Mononuclear cell (primary cell): Measurements from ENCODE around the gene ALX3. TPM values are rescaled to one million over a fixed set of nuclear protein-coding genes. Genes with fewer than 3 reads are reported as not detected.

Experiments
- H3K27me3 ChIP-seq: 2 replicates; pipeline ENCODE4 v1.6.0; 2011; ENCODE audit warnings: low read length, control low read depth; ENCODE audit not compliant: insufficient read depth
- H3K4me1 ChIP-seq: 2 replicates; pipeline ENCODE4 v1.5.1; 2011; ENCODE audit warnings: mild to moderate bottlenecking, low read length, control low read depth; ENCODE audit not compliant: insufficient read depth
- H3K4me3 ChIP-seq: 2 replicates; pipeline ENCODE4 v1.5.1; 2011; ENCODE audit warnings: mild to moderate bottlenecking, low read length, moderate library complexity
- H3K9me3 ChIP-seq: 2 replicates; pipeline ENCODE4 v1.5.1; 2011; ENCODE audit warnings: low read depth, mild to moderate bottlenecking, control low read depth, low read length
- total RNA-seq: library from RNA; depleted of rRNA; stranded (reverse); fragments of >200 nt; gene quantifications from one replicate; pipeline ENCODE4 v1.2.3, GENCODE V29; 2012

The ALX3 gene
- total RNA-seq, 1 donor: not detected

- H3K4me3 ChIP-seq: no peak overlapping the region
- no peaks in the 10 kb centered on the region for H3K9me3 ChIP-seq
- H3K27me3 ChIP-seq: no peaks in the 10 kb centered on the region
Measured at GRCh38 chr1:110019770-110020169, 50.7 kb downstream of the ALX3 start.

GRCh38 chr1:110018396-110018795 is 52.1 kb downstream of the ALX3 start:
- Histone ChIP-seq H3K4me1 (no peaks in the 10 kb centered on the region), H3K4me3 (no peak overlapping the region), H3K9me3 (no peaks in the 10 kb centered on the region), H3K27me3 (no peaks in the 10 kb centered on the region)

More at GRCh38 chr1:110019770-110020169, 50.7 kb downstream of the ALX3 start:
- no peaks in the 10 kb centered on the region for H3K4me1 ChIP-seq

GRCh38 chr1:110017792-110018191 is 52.7 kb downstream of the ALX3 start:
- Histone ChIP-seq H3K9me3 (no peaks in the 10 kb centered on the region), H3K4me1 (no peaks in the 10 kb centered on the region), H3K4me3 (no peak overlapping the region), H3K27me3 (no peaks in the 10 kb centered on the region)

GRCh38 chr1:110012100-110012780 is 58.2 kb downstream of the ALX3 start:
- Histone ChIP-seq H3K27me3 (no peaks in the 10 kb centered on the region), H3K4me1 (peaks cover 17% of the 10 kb centered on the region), H3K4me3 (no peak overlapping the region), H3K9me3 (no peaks in the 10 kb centered on the region)

GRCh38 chr1:110011527-110012041 is 58.9 kb downstream of the ALX3 start:
- peaks cover 17% of the 10 kb centered on the region for H3K4me1 ChIP-seq
- no peaks in the 10 kb centered on the region for H3K27me3 ChIP-seq
- H3K9me3 ChIP-seq: no peaks in the 10 kb centered on the region
- H3K4me3 ChIP-seq: no peak overlapping the region

Other genes starting within 250 kb of the ALX3 start
- gene CSF1, start 159.8 kb downstream of the ALX3 start, total RNA-seq: 10.2 TPM
- gene AHCYL1, start 85.9 kb downstream of the ALX3 start, total RNA-seq: 7.0 TPM
- 49.3 TPM for gene STRIP1, start 36.0 kb downstream of the ALX3 start, total RNA-seq
- not detected for gene UBL4B, start 41.8 kb upstream of the ALX3 start, total RNA-seq
- 0.63 TPM for gene SLC6A17, start 79.8 kb upstream of the ALX3 start, total RNA-seq
- gene KCNC4, start 139.6 kb upstream of the ALX3 start, total RNA-seq: 2.8 TPM